HepG2 (cell line): ENCODE data around the gene GRK6. TPM values are rescaled to one million over a fixed set of nuclear protein-coding genes. Genes with fewer than 3 reads are reported as not detected.

Experiments used
- ATAC-seq: fragments of 200-7000 bp; cut with Tn5 transposase; 3 replicates; pipeline ENCODE4 v1.9.1; 2020; ENCODE audit warnings: mild to moderate bottlenecking, moderate library complexity
- BruUV-seq: library from RNA; stranded (reverse); fragments of 400-500 nt; replicated peaks from 2 replicates; lab custom pipeline; 2021; lab: Mats Ljungman, UMichigan
- CTCF ChIA-PET: fragments of 300-600 bp; formaldehyde crosslinking; extraction: SDS; loops from one replicate; lab custom pipeline; 2021; ENCODE audit warnings: low total read pairs, inconsistent platforms, low intra/inter-chr PET ratio; lab: Yijun Ruan, JAX
- POLR2A ChIA-PET: fragments of 350-600 bp; sonication (Branson Sonifier 250); formaldehyde crosslinking; loops from one replicate; lab custom pipeline; 2020; ENCODE audit warnings: antibody characterized with exemption, inconsistent platforms; lab: Yijun Ruan, JAX
- DNase-seq: peaks from one replicate; pipeline ENCODE4 v3.0.0-alpha.2; 2015; ENCODE audit warnings: low spot score
- FAIRE-seq: peaks from 3 replicates; lab custom pipeline; 2011; peaks lifted over from hg19 to GRCh38; lab: Jason Lieb, UNC
- H2AFZ ChIP-seq: one replicate; pipeline ENCODE4 v1.6.1; 2011; ENCODE audit warnings: low read length, inconsistent platforms
- H3K27ac ChIP-seq: fragments of 300-600 bp; 3 replicates; pipeline ENCODE4 v1.8.0; 2011; ENCODE audit warnings: mixed run types, mild to moderate bottlenecking, mixed read lengths, low read length, inconsistent platforms; ENCODE audit not compliant: insufficient read depth; ENCODE audit errors: extremely low read length
- H3K27me3 ChIP-seq, 2 experiments: fragments of 200-600 bp in 1 of 2; 2 replicates in 1 of 2; 3 replicates in 1 of 2; pipeline versions ENCODE4 v1.6.0 to v1.8.0; 2011; ENCODE audit warnings: low read length in 2 of 2, mild to moderate bottlenecking in 2 of 2, moderate library complexity in 2 of 2, inconsistent platforms in 1 of 2; ENCODE audit not compliant: insufficient read depth in 2 of 2, control insufficient read depth in 1 of 2
- H3K36me3 ChIP-seq, 2 experiments: fragments of 200-600 bp in 1 of 2; replicated peaks in 1 of 2; 2 replicates in 1 of 2; 3 replicates in 1 of 2; pipeline versions ENCODE4 v1.5.1 to v1.8.0; 2011; ENCODE audit warnings: low read length in 2 of 2, inconsistent platforms in 1 of 2; ENCODE audit not compliant: insufficient read depth in 2 of 2, control insufficient read depth in 1 of 2
- H3K4me1 ChIP-seq: 2 replicates; pipeline ENCODE4 v1.5.1; 2012; ENCODE audit warnings: low read length, inconsistent platforms; ENCODE audit not compliant: insufficient read depth
- H3K4me2 ChIP-seq: 2 replicates; pipeline ENCODE4 v1.6.0; 2011; ENCODE audit warnings: low read depth, low read length, inconsistent platforms
- H3K4me3 ChIP-seq, 3 experiments: fragments of 200-600 bp in 1 of 3; sonication (generic), shearing (Covaris generic) in 1 of 3; replicated peaks in 1 of 3; 2 replicates each; pipeline ENCODE4 v1.5.1; 2011 to 2016; ENCODE audit warnings: low read length in 3 of 3, inconsistent platforms in 2 of 3, low read depth in 2 of 3, mild to moderate bottlenecking in 2 of 3, control low read depth in 1 of 3, mixed read lengths in 1 of 3; ENCODE audit not compliant: insufficient read depth in 1 of 3
- H3K79me2 ChIP-seq: one replicate; pipeline ENCODE4 v1.6.1; 2011; ENCODE audit warnings: low read length, inconsistent platforms; ENCODE audit not compliant: insufficient read depth
- H3K9ac ChIP-seq: 2 replicates; pipeline ENCODE4 v1.6.0; 2011; ENCODE audit warnings: mild to moderate bottlenecking, low read depth, low read length, inconsistent platforms; ENCODE audit not compliant: insufficient read depth
- H3K9me3 ChIP-seq: 2 replicates; pipeline ENCODE4 v1.5.1; 2012; ENCODE audit warnings: mild to moderate bottlenecking, low read length
- H4K20me1 ChIP-seq: 2 replicates; pipeline ENCODE4 v1.6.0; 2011; ENCODE audit warnings: inconsistent platforms, mild to moderate bottlenecking, low read length, moderate library complexity; ENCODE audit not compliant: insufficient read depth
- ARID3A ChIP-seq: IDR thresholded peaks from 2 replicates; pipeline ENCODE4 v1.6.1; 2012; ENCODE audit warnings: low read depth, low read length, improper control_type of control experiment
- ATF3 ChIP-seq: sonication (generic); formaldehyde crosslinking; IDR thresholded peaks from 2 replicates; pipeline ENCODE4 v1.4.0; 2020; ENCODE audit warnings: missing genetic modification reagents
- HNRNPK ChIP-seq: fragments of 200-400 bp; formaldehyde crosslinking; IDR thresholded peaks from 2 replicates; pipeline ENCODE4 v1.6.1; 2018; ENCODE audit warnings: low read length, low read depth, moderate library complexity, mild to moderate bottlenecking; ENCODE audit not compliant: poor library complexity, severe bottlenecking
- KLF16 ChIP-seq, 2 experiments: sonication (generic) in 1 of 2; formaldehyde crosslinking in 1 of 2; IDR thresholded peaks; 2 replicates each; pipeline versions ENCODE4 v1.6.1 to v1.8.0; 2016 to 2023; ENCODE audit warnings: missing genetic modification reagents in 2 of 2, missing compliant biosample characterization in 1 of 2
- MAZ ChIP-seq, 2 experiments: sonication (generic) in 1 of 2; formaldehyde crosslinking in 1 of 2; IDR thresholded peaks; 2 replicates each; pipeline versions ENCODE4 v1.5.0 to v1.6.1; 2012 to 2020; ENCODE audit warnings: low read depth in 2 of 2, mild to moderate bottlenecking in 2 of 2, borderline replicate concordance in 1 of 2, improper control_type of control experiment in 1 of 2, low read length in 1 of 2, missing genetic modification reagents in 1 of 2, moderate library complexity in 1 of 2
- POLR2A ChIP-seq, 2 experiments: IDR thresholded peaks; 2 replicates each; pipeline ENCODE4 v1.6.1; 2011; ENCODE audit warnings: low read depth in 2 of 2, low read length in 2 of 2, mild to moderate bottlenecking in 1 of 2, moderate library complexity in 1 of 2; ENCODE audit not compliant: insufficient read depth in 1 of 2
- SMYD3 ChIP-seq: sonication (generic); formaldehyde crosslinking; IDR thresholded peaks from 2 replicates; pipeline ENCODE4 v1.8.1; 2023; ENCODE audit warnings: mild to moderate bottlenecking, missing genetic modification reagents
- SPEN ChIP-seq: sonication (generic); formaldehyde crosslinking; IDR thresholded peaks from 2 replicates; pipeline ENCODE4 v1.5.1; 2020; ENCODE audit warnings: low read depth, mild to moderate bottlenecking, missing genetic modification reagents
- TAF1 ChIP-seq: sonication (generic); formaldehyde crosslinking; IDR thresholded peaks from 2 replicates; pipeline ENCODE4 v1.4.0; 2020; ENCODE audit warnings: missing genetic modification reagents
- TBX2 ChIP-seq: sonication (generic); formaldehyde crosslinking; IDR thresholded peaks from 2 replicates; pipeline ENCODE4 v1.5.0; 2020; ENCODE audit warnings: missing genetic modification reagents, mild to moderate bottlenecking, borderline replicate concordance
- TRIM22 ChIP-seq: fragments of 450-650 bp; IDR thresholded peaks from 2 replicates; pipeline ENCODE4 v1.6.1; 2017
- USF2 ChIP-seq, 2 experiments: sonication (generic) in 1 of 2; formaldehyde crosslinking in 1 of 2; IDR thresholded peaks; 2 replicates each; pipeline versions ENCODE4 v1.5.1 to v1.6.1; 2011 to 2020; ENCODE audit warnings: borderline replicate concordance in 1 of 2, low read depth in 1 of 2, low read length in 1 of 2, mild to moderate bottlenecking in 1 of 2, missing genetic modification reagents in 1 of 2, moderate library complexity in 1 of 2
- YY1 ChIP-seq: IDR thresholded peaks from 2 replicates; pipeline ENCODE4 v1.6.1; 2011; ENCODE audit warnings: low read length, low read depth, moderate library complexity, mild to moderate bottlenecking; ENCODE audit not compliant: insufficient read depth, insufficient replicate concordance
- ZNF383 ChIP-seq: sonication (generic); formaldehyde crosslinking; IDR thresholded peaks from 2 replicates; pipeline ENCODE4 v1.4.0; 2020; ENCODE audit warnings: missing genetic modification reagents, mild to moderate bottlenecking, borderline replicate concordance
- ZNF546 ChIP-seq: sonication (generic); formaldehyde crosslinking; conservative IDR thresholded peaks from 2 replicates; pipeline ENCODE4 v1.8.1; 2023; ENCODE audit warnings: mild to moderate bottlenecking, missing genetic modification reagents
- ZNF75D ChIP-seq: sonication (generic); formaldehyde crosslinking; IDR thresholded peaks from 2 replicates; pipeline ENCODE4 v1.8.1; 2023; ENCODE audit warnings: missing genetic modification reagents, mild to moderate bottlenecking, borderline replicate concordance
- ZNF768 ChIP-seq: sonication (generic); formaldehyde crosslinking; IDR thresholded peaks from 2 replicates; pipeline ENCODE4 v1.4.0; 2020; ENCODE audit warnings: missing genetic modification reagents
- ZZZ3 ChIP-seq: sonication (generic); formaldehyde crosslinking; IDR thresholded peaks from 2 replicates; pipeline ENCODE4 v1.4.0; 2020; ENCODE audit warnings: missing genetic modification reagents, mild to moderate bottlenecking, borderline replicate concordance
- WGBS: methylation state at CpG from one replicate; pipeline ENCODE4 v1.1.6; 2017; ENCODE audit warnings: low lambda C conversion rate; 5-methylcytosine and 5-hydroxymethylcytosine counted together
- in situ Hi-C: cut with HindIII; loops from 2 replicates; pipeline ENCODE4 v1.10.0; 2017; ENCODE audit warnings: low pct_unique_long_range_greater_than_20kb; ENCODE audit not compliant: extremely low pct_ligation_motif_present
- intact Hi-C: fragments of 100-400 bp; cut with micrococcal nuclease; formaldehyde crosslinking; loops from one replicate; pipeline ENCODE4 v1.10.0; 2022; ENCODE audit not compliant: unreplicated experiment
- polyA plus RNA-seq, 8 experiments: library from polyadenylated mRNA; depleted of rRNA in 3 of 8; stranded (reverse) in 7 of 8; unstranded in 1 of 8; fragments of >200 nt; fragmentation: Illumina TruSeq in 4 of 8; extraction: Trizol in 4 of 8; gene quantifications; 2 replicates each; pipeline versions ENCODE4 v1.2.1 to v1.2.3, GENCODE V29; 2011 to 2016; ENCODE audit warnings: low read depth in 4 of 8, missing spikeins in 1 of 8, mixed read lengths in 1 of 8; ENCODE audit not compliant: insufficient read depth in 1 of 8
- total RNA-seq, 5 experiments: library from RNA; depleted of rRNA; stranded (reverse); fragments of >200 nt; fragmentation: Illumina TruSeq; extraction: Trizol; gene quantifications; 2 replicates each; pipeline ENCODE4 v1.2.3, GENCODE V29; 2016; ENCODE audit warnings: low read depth in 1 of 5

GRK6 gene
- total and polyA plus RNA-seq, 2 of the 13 experiments (the other 11 are each of a cell fraction or from before 2014, with no cell fraction given): 13.2 to 19.9 TPM

- Histone ChIP-seq H3K4me1 (peaks cover 63% of the 10 kb centered on the region), H3K79me2 (peaks cover 3% of the 10 kb centered on the region), H3K27me3 (no peaks in the 10 kb centered on the region), H3K9me3 (no peaks in the 10 kb centered on the region), H3K4me3 (peak within 1 kb of the TSS; percentile 65 to 77 (median 73)), H3K27ac (no peak within 1 kb of the TSS), H3K9ac (peak within 1 kb of the TSS; percentile 67), H2AFZ (no peak within 1 kb of the TSS), H3K4me2 (peak within 1 kb of the TSS; percentile 92), H3K36me3 (no peaks in the 10 kb centered on the region), H4K20me1 (peaks cover 9% of the 10 kb centered on the region; the same call in 1 of the 2 replicates)
- no peak for DNase-seq
- peak; percentile 26 for ATAC-seq
- intact Hi-C loops (no loop called here), in situ Hi-C loops (loop anchor here (25.0 kb wide), 1 partner anchor 361 kb away; no protein-coding TSS in a partner anchor)
- 6% methylated on average over 8 of the region's 69 CpGs for WGBS
- ChIA-PET CTCF (no interaction called here), POLR2A (interaction anchor here (0.8 to 2.8 kb wide), 6 partner anchors 16 to 105 kb away, joined by 3 to 17 read pairs (median 7); no protein-coding TSS in a partner anchor)
- no TSS peak for BruUV-seq
- FAIRE-seq: no peak
- TF ChIP-seq ZZZ3 (CRISPR knock-in tag) (no peak), ZNF546 (CRISPR knock-in tag) (no peak), SPEN (CRISPR knock-in tag) (no peak), TAF1 (CRISPR knock-in tag) (peak; percentile 42; the same call in 1 of the 2 replicates), TRIM22 (no peak), POLR2A (IDR thresholded peaks at IDR 0.05; ENCODE audit: insufficient read depth in 1 of 2, low read depth in 2 of 2, low read length in 2 of 2) (peak in 1 of 2 experiments; percentile 50; a peak in 1 of 4 replicates), ZNF75D (CRISPR knock-in tag) (no peak), ZNF383 (no peak), YY1 (no peak), ATF3 (CRISPR knock-in tag) (no peak), ARID3A (no peak), SMYD3 (no peak), USF2 (IDR thresholded peaks at IDR 0.05; ENCODE audit: low read depth, low read length) (no peak), USF2 (CRISPR knock-in tag; IDR thresholded peaks at IDR 0.05; ENCODE audit: borderline replicate concordance) (no peak), TBX2 (CRISPR knock-in tag) (no peak), KLF16 (CRISPR knock-in tag; IDR thresholded peaks at IDR 0.05) (no peak), MAZ (IDR thresholded peaks at IDR 0.05; ENCODE audit: borderline replicate concordance, low read depth, low read length) (no peak), MAZ (CRISPR knock-in tag; IDR thresholded peaks at IDR 0.05; ENCODE audit: low read depth) (0 out of 2 replicates have a peak, but pooled peaks have one; percentile 19), HNRNPK (peak; percentile 35), ZNF768 (CRISPR knock-in tag) (no peak)
Measured at GRCh38 chr5:177473443-177474001, 47.0 kb downstream of the GRK6 start, which contains the start of gene DBN1. Gene DBN1 (minus strand): TSS chr5:177473634. CDS start chr5:177473521, 113 bp downstream.
